DMS114 treated with DMSO at 0.1 percent for 48 hours (cell line): ENCODE data around the gene MAST4.

Experiments used
- DNase-seq: peaks from one replicate; lab custom pipeline; 2025; ENCODE audit not compliant: unreplicated experiment; lab: John Stamatoyannopoulos, UW

Gene MAST4

GRCh38 chr5:66867618-66868322 lies 271.6 kb downstream of the MAST4 start:
- DNase-seq: no peak

DNA sequence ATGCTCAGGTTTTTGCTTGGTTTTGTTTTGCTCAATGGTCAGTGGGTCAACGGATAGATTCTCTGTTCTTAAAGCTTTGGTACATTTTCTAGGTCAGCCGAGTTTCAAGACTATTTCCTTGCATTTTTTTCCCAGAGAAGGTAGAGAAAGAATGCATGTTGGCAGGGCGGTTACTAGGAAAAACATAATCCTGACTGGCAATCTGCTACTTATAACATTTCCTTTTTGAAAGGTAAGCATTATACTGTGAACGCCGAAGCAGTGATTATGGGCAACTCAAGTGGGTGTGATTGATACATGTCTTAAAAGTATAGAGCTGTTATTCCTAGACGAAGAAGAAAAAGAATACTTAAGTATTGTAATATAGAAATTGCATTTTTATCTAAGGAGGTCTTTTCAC lies 273.2 kb downstream of the MAST4 start:
- DNase-seq: no peak

DNA sequence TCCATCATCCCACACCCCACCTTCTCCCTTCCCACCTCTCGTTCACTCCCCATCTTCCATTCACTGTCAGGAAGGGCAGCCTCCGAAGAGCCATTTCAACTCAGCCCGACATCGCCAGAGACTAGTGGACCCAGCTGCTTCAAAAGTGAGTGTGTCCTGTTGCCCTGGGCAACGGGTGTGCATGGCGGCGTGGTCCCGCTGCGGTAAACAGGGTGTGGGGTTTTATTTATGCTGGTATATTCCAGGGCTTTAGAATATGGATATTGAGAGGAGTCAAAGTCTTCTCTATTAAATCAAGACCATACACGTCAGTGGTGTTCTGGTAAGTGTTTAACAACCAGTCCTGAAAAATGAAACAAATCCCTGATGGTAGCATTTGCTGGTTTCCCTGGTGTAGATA lies 274.5 kb downstream of the MAST4 start:
- no peak for DNase-seq

DNA sequence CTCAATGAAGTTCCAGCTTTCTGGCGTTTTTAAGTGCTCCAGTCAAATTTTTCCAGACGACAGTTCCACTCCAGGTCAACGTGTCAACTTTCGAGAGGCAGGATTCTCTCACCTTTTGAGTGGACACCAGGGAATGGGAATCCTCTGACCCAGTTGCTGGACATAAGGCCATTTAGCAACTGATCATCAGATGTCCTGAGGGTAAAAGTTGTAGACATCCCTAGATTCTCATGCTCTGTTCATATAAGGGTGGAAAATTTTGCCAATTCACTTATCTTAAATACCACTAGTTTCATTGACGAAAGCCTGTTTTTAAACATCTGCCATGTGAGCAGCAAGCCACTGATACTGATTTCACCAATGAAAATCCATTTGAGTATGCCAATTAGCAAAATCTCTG lies 275.5 kb downstream of the MAST4 start:
- DNase-seq: no peak

DNA sequence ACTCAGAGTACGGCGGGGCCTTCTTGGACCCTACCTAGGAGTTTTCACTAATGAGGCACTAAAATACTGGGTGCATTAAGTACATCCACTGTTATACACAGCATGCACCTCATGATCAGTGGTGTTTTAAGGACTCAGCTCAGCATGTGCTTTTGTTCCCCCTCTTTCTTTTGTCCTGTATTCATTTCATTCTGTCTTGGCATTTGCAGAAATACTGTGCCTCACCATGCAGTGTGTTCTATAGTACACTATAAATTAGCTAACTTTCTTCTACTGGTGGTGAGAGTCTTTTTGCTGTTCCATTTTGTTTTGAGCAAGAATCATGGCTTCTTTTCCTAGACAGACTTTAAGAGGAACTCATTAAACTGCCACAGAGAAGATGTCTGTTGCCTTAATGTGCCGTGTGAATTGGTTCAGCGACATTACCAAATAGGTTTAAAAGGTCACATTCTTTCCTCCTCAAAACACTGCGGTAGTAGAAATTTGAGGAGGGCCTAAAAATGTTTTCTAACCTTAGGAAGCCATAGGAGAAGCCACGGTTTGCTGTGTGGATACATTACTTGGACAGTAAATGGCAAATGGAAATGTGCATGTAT lies 276.6 kb downstream of the MAST4 start:
- no peak for DNase-seq

- no peak for DNase-seq
Measured at GRCh38 chr5:66874004-66874403, 277.8 kb downstream of the MAST4 start.

DNA sequence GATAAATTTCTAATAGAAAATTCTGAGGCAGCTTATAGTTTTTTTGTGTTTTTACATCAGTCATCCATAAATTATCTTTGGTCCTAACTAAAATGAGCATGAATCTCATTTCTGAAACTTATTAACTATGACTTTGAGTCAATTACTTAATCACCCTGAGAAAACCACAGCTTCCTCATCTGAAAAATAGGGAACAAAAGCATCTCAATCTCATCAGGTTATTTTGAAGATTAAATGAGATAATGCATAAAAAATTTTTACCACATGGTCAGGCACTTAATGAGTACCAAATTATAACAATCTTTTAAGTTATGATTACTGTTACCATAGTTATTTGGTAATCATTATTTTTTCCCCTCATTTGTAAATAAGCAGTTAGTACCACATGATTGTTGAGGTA lies 279.1 kb downstream of the MAST4 start:
- DNase-seq: no peak

GRCh38 chr5:66876266-66876807 lies 280.1 kb downstream of the MAST4 start:
- DNase-seq: no peak

- no peak for DNase-seq
Measured at GRCh38 chr5:66877843-66878242, 281.6 kb downstream of the MAST4 start.

- no peak for DNase-seq
Measured at GRCh38 chr5:66880401-66880800, 284.2 kb downstream of the MAST4 start.

GRCh38 chr5:66881480-66882161 lies 285.4 kb downstream of the MAST4 start:
- no peak for DNase-seq

- DNase-seq: no peak
Measured at GRCh38 chr5:66882606-66883227, 286.5 kb downstream of the MAST4 start.

DNA sequence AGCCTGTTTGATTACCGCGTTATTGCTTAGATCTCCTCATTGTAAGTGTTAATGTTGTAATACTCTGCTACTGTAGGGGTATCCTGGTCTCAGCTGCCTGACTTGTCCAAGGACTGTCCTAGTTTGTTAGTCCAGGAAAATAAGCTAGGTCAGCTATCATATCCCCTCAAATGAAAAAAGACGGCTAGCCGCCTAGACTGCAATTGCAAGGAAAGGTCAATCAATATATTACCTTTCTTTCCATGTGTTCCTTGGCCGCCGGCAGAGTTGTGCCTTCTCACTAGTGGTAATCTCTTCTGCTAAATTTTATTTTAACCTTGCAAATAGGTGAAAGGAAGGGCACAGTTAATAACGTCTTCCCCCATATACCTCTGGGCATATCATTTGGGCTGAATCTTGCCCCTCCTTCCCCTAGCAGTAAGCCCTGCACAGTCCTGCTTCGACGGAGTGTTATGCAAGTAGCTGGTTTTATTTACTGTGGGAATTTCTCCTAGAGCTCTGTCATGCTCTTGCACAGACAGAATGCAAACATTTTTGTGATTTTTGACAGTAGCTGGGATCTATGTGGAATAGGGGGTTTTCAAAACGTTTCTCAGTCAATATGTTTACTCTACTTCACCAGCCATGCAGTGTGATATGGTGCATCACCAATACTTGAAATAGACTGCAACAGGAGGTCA lies 288.5 kb downstream of the MAST4 start:
- DNase-seq: no peak

DNA sequence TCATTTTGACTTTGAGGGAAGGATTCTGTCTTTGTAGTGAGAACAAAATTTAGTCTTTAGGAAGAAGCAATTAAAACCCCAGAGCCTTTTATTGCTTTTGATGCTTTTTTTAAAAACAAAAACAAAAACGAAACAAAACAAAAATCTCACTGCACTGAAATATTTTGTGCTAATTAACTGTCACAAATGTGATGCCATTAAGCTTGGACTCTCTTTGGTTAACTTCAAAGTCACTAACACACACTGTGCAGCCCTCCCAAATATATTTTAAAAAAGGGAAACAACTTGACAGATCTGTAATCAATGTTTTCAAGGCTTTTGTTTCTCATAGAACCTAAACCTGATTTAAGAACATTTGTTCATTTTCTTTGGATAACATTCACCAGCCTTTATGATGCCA lies 290.7 kb downstream of the MAST4 start:
- no peak for DNase-seq

- no peak for DNase-seq
Measured at GRCh38 chr5:66888613-66889012, 292.4 kb downstream of the MAST4 start.

GRCh38 chr5:66889056-66889455 lies 292.9 kb downstream of the MAST4 start:
- no peak for DNase-seq

DNA sequence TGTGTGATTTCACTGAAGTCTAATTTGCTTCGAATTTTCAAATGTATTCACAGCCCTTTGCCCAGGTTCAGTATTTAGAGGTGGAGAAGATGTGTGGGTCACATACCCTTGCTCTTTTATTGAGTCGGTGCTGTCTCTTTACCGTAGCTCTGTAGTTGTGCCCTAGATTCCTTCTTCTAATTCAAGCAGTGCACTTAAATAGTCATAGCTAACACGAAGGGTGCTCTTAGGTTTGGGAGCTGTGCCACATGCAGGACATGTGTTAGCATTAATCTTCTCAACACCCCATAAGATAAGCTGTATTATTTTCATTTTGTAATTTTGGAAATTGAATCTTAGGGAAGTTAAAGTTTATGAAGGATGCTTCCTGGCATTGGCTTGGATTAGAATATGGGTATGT lies 293.3 kb downstream of the MAST4 start:
- DNase-seq: no peak

DNA sequence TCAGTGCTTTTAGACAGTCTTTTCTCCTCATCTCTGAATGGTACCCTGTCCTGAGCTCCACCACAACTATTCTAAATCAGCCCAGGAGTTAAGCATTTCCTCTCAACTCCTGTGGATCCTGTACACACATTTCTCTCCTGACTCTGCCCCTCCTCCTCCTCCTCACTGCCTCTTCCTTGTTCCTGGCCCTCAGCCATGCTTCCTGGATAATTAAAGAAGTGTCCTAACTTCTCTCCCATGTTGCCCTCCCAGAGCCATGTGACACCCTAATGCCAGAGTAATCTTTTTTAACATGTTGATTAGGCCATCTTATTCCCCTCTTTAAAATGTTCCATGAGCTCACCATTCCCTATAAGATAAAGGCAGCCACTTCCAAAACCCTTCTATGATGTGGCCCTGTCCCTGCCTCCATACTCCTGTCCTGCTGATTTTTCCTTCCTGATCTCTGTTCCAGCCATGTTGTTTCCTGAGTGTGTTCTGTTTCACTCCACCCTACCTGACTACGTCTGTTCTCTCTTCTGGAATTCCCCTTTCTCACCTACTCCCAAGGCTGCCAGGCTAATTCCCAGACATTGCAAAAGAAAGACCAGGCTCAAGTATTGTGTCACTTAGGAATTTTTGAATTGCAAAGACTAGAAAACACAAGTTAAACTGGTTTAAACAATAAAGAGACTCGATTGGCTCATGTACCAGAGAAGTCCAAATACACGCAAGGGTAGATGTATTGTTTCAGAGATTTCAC lies 295.2 kb downstream of the MAST4 start:
- no peak for DNase-seq

- DNase-seq: no peak
Measured at GRCh38 chr5:66892716-66893115, 296.5 kb downstream of the MAST4 start.

GRCh38 chr5:66894480-66895240 lies 298.5 kb downstream of the MAST4 start:
- no peak for DNase-seq
